Activated CD8-positive, alpha-beta memory T cell treated with anti-CD3 and anti-CD28 coated beads, Interleukin-2, amount 50 U/mL, for 1 hour (primary cell): ENCODE data around the gene PLEKHG3.

Source experiments
- DNase-seq: peaks from one replicate; pipeline ENCODE4 v3.0.0-alpha.2; 2020; ENCODE audit errors: extremely low read depth

PLEKHG3 gene

GRCh38 chr14:64764641-64765520 lies 60.7 kb downstream of the PLEKHG3 start:
- DNase-seq = no peak

DNA sequence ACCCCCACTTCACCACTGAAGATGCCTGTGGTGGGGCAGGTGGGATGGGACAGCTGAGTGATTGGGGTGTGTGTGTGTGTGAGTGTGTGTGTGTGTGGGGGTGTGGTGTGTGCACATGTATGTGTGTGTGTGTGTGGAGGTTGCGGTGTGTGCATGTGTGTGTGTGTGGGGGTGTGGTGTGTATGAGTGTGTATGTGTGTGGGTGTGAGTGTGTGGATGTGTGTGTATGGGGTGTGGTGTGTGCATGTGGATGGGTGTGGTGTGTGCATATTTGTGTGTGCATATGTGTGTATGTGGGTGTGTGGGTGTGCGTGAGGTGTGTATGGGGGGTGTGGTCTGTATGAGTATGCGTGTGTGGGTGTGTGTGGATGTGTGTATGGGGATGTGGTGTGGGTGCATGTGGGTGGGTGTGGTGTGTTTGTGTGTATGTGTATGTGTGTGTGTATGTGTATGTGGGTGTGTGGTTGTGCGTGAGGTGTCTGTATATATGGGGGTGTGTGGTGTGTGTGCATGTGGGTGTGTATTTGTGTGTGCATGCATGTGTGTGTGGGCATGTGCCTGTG lies 61.6 kb downstream of the PLEKHG3 start:
- no peak for DNase-seq

DNA sequence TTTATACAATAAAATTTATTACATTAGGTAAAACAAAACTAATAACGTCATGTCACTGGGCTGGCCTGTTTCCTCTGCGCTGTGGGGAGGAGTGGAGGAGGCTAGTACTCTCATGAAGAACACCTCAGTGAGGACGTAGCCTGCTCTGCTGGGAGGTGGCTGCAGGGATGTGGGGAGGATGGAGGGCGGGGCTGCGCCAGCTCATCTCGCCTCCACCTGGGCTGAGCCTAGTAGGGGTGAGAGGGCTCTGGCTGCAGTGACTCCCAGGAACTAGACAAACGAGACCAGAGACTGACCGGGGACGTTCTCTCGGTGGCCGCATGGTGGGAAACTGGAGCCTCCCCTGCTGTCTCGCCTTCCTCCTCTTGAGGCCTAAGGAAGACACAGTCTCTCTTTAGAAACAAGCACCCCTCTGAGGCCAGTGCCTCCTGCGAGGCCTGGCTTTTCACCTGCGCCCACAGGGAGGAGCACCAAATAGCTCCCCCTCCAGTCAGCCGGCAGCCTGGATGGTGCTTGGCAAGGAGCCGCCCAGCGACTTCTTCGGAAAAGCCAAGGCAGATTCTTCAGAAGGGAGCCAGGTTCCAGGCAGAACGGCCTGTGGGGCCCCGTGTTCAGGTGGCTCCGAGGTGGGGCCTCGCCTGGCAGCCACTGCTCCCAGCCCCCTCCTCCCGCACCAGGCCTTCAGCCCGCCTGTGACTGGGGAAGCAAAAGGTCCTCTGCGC lies 62.4 kb downstream of the PLEKHG3 start:
- DNase-seq = no peak

- no peak for DNase-seq
Measured at GRCh38 chr14:64767215-64767964, 63.2 kb downstream of the PLEKHG3 start.

- DNase-seq = no peak
Measured at GRCh38 chr14:64768401-64769095, 64.3 kb downstream of the PLEKHG3 start.

DNA sequence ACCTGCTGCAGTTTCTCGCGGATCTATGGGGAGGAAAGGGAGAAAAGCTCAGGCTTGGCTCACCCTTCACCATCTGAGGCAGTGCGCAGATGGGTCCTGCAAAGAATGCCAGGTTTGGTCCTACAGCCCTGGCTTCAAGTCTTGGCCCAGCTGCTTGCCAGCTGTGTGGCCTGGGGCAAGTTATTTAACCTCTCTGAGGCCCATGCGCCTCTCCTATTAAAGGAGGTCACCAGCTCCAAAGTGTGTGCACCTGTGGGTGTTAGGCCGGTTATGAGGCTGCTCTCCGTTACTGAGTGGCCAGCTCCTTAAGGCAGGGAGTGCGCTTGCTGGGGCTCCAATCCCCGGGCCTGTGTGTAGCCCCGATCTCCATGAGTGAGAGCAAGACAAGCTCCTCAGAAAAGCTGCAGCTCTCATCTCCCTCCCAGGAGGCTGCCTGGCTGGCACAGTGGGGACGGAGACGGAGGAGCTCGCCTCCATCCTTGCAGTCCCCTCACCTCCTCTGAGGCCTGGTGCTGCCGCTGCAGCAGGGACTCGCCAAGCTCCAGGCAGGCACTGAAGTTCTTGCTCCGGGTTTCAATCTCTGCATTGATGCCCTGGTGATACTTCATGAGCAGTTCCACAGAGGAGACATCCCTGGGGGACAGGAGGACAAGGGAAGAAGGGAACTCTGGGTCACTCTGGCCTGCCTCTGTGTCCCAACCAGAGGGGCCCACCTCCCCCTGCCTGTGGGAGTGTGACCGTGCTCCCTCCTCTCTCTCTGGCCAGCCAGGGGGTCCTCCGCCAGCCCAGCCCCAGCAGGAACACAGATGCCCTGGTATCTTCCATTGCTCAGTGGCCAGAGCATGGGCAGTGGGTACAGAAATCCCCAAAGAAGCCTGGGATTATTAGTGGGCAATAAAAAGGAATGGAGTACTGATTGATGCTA lies 65.1 kb downstream of the PLEKHG3 start:
- DNase-seq = no peak

GRCh38 chr14:64770751-64771150 lies 66.5 kb downstream of the PLEKHG3 start:
- no peak for DNase-seq

DNA sequence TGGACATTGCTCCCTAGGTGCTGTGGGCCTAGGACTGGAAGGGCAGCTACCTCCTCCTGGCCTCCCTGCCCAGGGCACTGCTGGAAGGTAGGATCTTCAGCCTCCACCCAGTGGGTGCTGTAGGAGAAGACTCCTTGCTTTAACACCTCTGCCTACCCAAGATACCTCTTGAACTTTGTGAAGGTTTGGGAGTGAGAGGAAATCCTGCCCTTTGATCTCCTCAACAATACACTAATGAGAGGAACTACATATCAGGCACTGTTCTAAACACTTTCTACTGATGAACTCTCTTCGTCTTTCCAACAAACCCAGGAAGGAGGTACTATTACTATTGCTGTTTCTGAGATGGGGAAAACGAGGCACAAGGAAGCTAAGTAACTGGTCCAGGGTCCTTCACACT lies 66.9 kb downstream of the PLEKHG3 start:
- DNase-seq = no peak

DNA sequence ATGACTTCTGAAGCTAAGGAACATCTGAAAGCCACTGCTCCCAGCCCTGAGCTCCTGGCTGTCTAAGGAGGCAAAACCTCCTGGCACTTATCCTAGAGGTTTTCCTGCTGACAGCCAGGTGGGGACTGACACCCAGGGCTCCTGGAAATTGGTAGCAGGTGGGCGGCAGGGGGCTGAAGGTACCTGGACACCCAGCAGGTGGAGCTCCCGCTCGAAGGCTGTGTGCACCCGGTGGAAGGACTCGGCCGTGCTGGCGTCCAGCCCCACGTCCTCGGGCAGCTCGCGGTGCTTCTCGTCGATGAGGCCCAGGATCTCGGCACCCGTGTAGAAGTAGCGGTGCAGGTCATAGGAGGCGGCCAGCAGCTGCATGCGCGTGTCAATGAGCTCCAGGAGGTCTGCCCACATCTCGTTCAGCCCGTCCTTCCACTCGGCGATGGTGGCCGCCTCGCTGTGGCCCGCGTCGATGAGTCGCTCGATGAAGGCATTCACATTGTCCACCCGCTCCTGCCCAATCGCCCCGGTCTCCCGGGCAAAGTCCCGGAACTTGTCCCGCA lies 68.2 kb downstream of the PLEKHG3 start:
- DNase-seq = no peak

DNA sequence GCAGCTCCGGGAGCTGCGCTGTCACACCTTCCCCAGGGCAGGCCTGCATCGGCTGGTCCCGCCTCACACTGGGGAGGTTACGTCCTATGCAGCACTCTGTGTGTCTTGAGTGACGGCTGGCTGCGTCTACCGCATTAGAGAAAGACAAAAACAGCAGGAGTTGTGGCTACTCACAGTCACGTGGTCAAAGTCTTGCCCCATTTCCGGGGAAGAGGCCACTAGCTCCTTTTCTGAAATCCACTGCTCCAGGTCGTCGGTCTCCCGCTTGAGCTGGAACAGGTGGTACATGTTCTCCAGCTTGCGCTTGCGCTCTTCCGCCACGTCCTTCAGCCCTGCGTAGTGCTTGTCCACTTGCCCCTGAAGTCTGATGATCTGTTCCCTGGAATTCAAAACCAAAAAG lies 68.8 kb downstream of the PLEKHG3 start:
- DNase-seq = no peak

DNA sequence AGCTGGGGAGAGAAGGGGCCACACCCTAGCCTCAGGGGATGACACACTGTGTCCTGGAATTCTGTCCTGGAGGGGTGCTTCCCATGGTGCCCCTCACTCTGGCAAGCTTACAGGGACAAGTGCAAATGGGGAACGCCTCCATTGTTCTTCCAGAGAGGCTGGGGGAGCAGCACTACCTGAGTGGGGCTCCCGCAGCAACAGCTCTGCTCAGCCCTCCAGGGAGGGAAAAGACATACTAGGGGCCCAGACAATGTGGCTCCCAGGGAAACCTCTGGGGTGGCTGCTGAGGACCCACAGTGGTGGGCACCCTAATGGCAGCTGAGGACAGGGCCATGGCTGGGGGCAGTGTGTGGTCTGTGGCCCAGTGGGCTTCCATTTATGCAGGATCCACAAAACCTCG lies 69.4 kb downstream of the PLEKHG3 start:
- DNase-seq = no peak

GRCh38 chr14:64774272-64774671 lies 70.0 kb downstream of the PLEKHG3 start:
- no peak for DNase-seq

DNA sequence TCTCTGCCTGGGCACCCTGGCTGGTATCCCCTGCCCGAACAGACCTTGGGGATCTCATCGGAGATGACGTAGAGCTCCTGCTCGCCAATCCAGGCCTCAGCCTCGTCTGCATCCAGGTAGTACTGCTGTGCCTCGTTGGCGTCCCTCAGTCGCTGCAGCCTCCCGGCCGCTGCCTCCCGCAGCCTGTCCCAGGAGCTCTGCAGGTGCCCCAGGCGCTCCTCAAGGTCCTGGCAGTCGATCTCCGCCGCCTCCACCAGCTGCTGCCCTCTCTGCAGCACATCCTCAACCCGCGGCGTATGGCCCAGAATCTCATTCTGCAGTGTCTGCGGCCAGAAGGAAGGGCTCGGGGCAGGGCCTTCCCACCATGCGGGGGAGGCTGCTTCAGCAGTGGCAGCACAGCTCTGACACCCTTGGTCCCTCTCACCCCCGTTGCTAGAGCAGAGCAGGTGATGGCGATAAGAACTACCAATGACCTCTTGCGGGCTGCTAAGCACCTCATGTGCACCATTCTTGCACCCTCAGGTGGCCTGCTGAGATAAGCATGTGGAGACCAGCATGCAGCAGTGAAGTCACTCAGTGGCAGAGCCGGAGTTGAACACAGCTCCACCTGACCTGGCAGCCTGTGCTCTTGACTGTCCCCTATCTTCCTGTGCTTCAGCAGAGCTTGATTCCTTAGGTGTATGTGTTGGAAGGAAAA lies 71.0 kb downstream of the PLEKHG3 start:
- DNase-seq = no peak

- no peak for DNase-seq
Measured at GRCh38 chr14:64777461-64777860, 73.2 kb downstream of the PLEKHG3 start.

GRCh38 chr14:64778104-64778754 lies 74.0 kb downstream of the PLEKHG3 start:
- no peak for DNase-seq

DNA sequence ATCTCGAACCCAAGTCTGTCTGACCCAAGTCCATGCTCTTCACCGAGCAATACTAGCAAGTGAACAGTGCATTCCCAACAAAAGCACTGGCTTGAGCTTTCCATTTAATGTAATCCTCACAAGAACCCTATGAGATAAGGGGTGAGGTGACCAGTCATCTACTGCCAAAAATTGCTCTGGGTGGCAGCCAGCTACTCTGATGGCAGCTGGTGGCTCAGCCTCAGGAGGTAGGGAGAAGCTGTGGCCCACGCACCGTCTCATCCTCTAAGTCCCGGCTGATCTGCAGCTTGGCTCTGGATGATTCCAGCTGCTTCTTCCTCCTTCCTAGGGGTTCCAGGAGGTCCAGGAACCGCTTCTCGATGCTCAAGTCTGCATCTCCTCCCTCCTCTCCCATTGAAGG lies 75.2 kb downstream of the PLEKHG3 start:
- DNase-seq = no peak

DNA sequence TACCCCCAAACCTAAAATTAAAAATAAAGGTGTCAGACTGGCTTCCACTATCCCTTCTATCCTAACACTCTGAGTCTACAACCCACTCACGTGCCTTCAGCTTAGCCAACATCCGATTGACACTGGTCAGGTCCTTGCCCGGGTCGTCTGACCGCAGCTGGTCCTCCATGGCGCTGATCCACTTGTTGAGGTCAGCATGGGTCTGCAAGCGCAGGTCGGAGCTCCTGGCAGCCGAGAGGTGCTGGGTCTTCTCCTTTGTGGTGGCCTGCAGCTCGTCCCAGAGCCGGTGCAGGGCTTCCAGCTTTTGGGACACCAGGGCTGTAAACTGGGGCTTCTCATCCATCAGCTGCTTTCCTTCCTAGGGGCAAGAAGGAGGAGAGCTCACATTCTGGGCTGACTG lies 78.0 kb downstream of the PLEKHG3 start:
- no peak for DNase-seq

DNA sequence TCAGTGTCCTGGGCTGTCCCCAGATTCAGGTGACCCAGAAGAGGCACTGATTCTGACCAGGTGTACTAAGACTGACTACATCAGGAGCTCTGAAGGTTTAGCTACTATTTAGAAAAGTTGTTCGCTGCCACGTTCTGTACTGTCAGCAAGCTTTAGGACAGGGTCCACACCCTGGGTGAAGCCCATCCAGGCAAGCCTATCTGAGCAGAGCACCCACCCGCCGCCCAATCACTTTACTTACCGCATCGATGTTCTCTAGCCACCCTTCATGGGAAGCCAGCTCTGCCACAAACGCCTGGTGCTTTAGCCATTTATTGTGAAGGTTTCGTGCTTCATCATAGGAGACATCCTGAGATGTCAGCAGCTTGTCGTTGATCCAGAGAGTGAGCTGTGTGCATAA lies 79.8 kb downstream of the PLEKHG3 start:
- no peak for DNase-seq
